Type B pancreatic cell (in vitro differentiated cells): ENCODE data around the gene ASMTL. TPM values are rescaled to one million over a fixed set of nuclear protein-coding genes. Genes with fewer than 3 reads are reported as not detected.
"Not testable (repeated sequence)": the region's sequence is repeated elsewhere in the genome, so short reads cannot be mapped to it uniquely, and the experiment has no call there.

Source experiments
- DNase-seq: peaks from one replicate; pipeline ENCODE4 v3.0.0; 2021; ENCODE audit warnings: mixed read lengths; ENCODE audit not compliant: unreplicated experiment; ENCODE audit errors: extremely low spot score
- H3K27ac Mint-ChIP-seq: 2 replicates; pipeline ENCODE4 v1.8.0; 2021; ENCODE audit warnings: mild to moderate bottlenecking, mixed read lengths
- H3K27me3 Mint-ChIP-seq: 2 replicates; pipeline ENCODE4 v1.8.0; 2021; ENCODE audit warnings: mixed read lengths
- H3K36me3 Mint-ChIP-seq: 2 replicates; pipeline ENCODE4 v1.8.0; 2021; ENCODE audit warnings: mixed read lengths
- H3K4me1 Mint-ChIP-seq: one replicate; pipeline ENCODE4 v1.8.0; 2021; ENCODE audit warnings: mixed read lengths; ENCODE audit not compliant: unreplicated experiment
- H3K4me3 Mint-ChIP-seq: 2 replicates; pipeline ENCODE4 v1.8.0; 2021; ENCODE audit warnings: mild to moderate bottlenecking, mixed read lengths
- H3K9me3 Mint-ChIP-seq: 2 replicates; pipeline ENCODE4 v1.8.0; 2021; ENCODE audit warnings: mixed read lengths
- CTCF ChIP-seq: fragments of 200-600 bp; sonication (generic); conservative IDR thresholded peaks from 2 replicates; pipeline ENCODE4 v1.5.0; 2021; ENCODE audit warnings: antibody characterized with exemption, mild to moderate bottlenecking
- total RNA-seq: library from RNA; stranded (reverse); gene quantifications from 2 replicates; pipeline ENCODE4 v1.2.1, GENCODE V29; 2021; ENCODE audit warnings: low replicate concordance

The ASMTL gene
- total RNA-seq, 1 donor from 2014 or later: 31.5 TPM

DNA sequence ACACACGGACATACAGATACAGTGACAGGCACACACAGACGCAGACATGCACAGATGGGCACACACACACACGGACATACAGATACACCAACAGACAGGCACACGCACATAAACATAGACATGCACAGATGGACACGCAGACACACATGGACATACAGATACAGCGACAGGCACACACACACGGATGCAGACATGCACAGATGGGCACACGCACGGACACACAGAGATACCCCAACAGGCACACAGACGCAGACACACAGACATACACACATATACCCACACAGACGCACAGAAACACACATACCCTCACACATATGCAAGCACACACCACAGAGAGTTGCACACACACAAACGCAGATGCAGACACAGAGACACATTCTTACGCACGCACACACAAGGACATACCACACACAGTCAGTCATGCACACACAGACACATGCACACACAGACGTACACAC is 36.4 kb downstream of the ASMTL start:
- no peaks in the 10 kb centered on the region for H3K4me1 Mint-ChIP-seq
- no peak overlapping the region for H3K27ac Mint-ChIP-seq
- DNase-seq: no peak
- no peaks in the 10 kb centered on the region for H3K27me3 Mint-ChIP-seq
- H3K4me3 Mint-ChIP-seq: no peak overlapping the region
- peaks cover 22% of the 10 kb centered on the region for H3K36me3 Mint-ChIP-seq
- no peak for TF ChIP-seq CTCF
- H3K9me3 Mint-ChIP-seq: no peaks in the 10 kb centered on the region

DNA sequence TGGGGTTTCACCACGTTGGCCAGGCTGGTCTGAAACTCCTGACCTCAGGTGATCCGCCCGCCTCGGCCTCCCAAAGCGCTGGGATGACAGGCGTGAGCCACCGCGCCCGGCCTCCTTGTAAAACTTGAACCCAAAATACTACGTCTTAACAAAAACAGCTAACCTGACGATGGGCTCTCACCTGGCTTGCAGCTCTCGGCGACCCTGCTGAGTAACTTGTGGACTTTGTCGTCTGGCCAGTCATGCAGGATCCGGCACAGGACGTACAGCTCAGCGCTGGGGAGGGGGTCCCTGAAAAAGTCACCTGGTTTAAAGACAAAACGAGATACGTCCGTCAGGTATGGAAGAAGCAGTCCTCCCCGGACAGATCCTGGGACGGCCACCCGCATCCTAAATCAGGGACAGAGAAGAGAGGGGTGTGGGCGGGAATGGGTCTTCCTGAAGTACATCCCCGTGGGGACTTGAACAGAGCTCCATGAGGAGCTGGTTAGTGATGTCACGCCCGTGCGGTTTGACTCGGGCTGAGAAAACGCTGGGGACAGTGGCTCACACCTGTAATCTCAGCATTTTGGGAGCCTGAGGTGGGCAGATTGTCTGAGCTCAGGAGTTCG is 40.1 kb downstream of the ASMTL start:
- H3K36me3 Mint-ChIP-seq: peaks cover 10% of the 10 kb centered on the region
- no peak overlapping the region for H3K4me3 Mint-ChIP-seq
- H3K27me3 Mint-ChIP-seq: no peaks in the 10 kb centered on the region
- no peak for DNase-seq
- H3K4me1 Mint-ChIP-seq: no peaks in the 10 kb centered on the region
- no peaks in the 10 kb centered on the region for H3K9me3 Mint-ChIP-seq
- H3K27ac Mint-ChIP-seq: no peak overlapping the region
- no peak for TF ChIP-seq CTCF

GRCh38 chrX:1411326-1411725 is 41.4 kb downstream of the ASMTL start:
- no peaks in the 10 kb centered on the region for H3K4me1 Mint-ChIP-seq
- no peaks in the 10 kb centered on the region for H3K9me3 Mint-ChIP-seq
- no peak overlapping the region for H3K4me3 Mint-ChIP-seq
- no peak overlapping the region for H3K27ac Mint-ChIP-seq
- peaks cover 10% of the 10 kb centered on the region for H3K36me3 Mint-ChIP-seq
- TF ChIP-seq CTCF: no peak
- no peaks in the 10 kb centered on the region for H3K27me3 Mint-ChIP-seq
- DNase-seq: no peak

DNA sequence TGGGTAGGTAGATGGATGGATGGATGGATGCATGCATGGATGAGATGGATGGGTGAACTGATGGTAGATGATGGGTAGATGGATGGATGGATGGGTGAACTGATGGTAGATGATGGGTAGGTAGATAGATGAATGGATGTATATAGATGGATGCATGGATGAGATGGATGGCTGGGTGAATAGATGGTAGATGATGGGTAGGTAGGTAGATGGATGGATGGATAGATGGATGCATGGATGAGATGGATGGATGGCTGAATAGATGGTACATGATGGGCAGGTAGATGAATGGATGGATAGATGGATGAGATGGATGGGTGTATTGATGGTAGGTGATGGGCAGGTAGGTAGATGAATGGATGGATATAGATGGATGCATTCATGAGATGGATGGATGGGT is 45.7 kb downstream of the ASMTL start:
- H3K27me3 Mint-ChIP-seq: no peaks in the 10 kb centered on the region
- H3K9me3 Mint-ChIP-seq: no peaks in the 10 kb centered on the region
- no peak overlapping the region for H3K4me3 Mint-ChIP-seq
- no peaks in the 10 kb centered on the region for H3K36me3 Mint-ChIP-seq
- H3K4me1 Mint-ChIP-seq: no peaks in the 10 kb centered on the region
- no peak overlapping the region for H3K27ac Mint-ChIP-seq
- no peak for DNase-seq
- TF ChIP-seq CTCF: no peak

DNA sequence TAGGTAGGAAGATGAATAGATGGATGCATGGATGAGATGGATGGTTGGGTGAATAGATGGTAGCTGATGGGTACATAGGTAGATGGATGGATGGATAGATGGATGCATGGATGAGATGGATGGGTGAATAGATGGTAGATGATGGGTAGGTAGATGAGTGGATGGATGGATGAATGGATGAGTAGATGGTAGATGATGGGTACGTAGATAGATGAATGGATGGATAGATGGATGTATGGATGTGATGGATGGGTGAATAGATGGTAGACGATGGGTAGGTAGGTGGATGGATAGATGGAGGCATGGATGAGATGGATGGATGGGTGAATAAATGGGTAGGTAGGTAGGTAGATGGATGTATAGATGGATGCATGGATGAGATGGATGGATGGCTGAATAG is 46.9 kb downstream of the ASMTL start:
- not testable (repeated sequence) for H3K36me3 Mint-ChIP-seq, H3K4me1 Mint-ChIP-seq, H3K27me3 Mint-ChIP-seq, H3K9me3 Mint-ChIP-seq, H3K4me3 Mint-ChIP-seq, DNase-seq, H3K27ac Mint-ChIP-seq

DNA sequence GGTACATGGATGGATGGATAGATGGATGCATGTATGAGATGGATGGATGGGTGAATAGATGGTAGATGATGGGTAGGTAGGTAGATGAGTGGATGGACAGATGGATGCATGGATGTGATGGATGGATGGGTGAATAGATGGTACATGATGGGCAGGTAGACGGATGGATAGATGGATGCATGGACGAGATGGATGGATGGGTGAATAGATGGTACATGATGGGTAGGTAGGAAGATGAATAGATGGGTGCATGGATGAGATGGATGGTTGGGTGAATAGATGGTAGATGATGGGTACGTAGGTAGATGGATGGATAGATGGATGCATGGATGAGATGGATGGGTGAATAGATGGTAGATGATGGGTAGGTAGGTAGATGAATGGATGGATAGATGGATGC is 48.8 kb downstream of the ASMTL start:
- not testable (repeated sequence) for H3K4me1 Mint-ChIP-seq, H3K36me3 Mint-ChIP-seq, H3K27ac Mint-ChIP-seq, H3K9me3 Mint-ChIP-seq, H3K27me3 Mint-ChIP-seq, DNase-seq, H3K4me3 Mint-ChIP-seq

DNA sequence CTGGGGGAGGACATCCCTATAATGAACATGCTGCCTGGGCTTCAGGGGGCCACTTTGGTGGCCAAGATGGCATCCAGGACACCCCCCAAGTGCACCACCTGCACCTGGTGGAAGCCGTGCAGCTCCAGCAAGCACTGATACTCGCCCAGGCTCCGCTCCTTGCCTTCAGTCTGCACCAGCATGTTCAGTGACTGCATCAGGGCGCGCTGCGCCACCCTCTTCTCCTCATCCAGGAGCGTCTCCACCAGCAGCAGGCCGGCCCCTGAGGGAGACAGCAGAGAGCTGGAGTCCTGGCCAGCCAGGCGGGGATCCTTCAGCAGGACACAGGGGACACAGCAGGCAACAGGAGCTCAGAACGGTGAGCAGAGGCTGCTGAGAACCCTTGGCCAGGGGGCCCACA is 49.5 kb downstream of the ASMTL start:
- no peaks in the 10 kb centered on the region for H3K27me3 Mint-ChIP-seq
- no peak overlapping the region for H3K4me3 Mint-ChIP-seq
- no peak for TF ChIP-seq CTCF
- no peak overlapping the region for H3K27ac Mint-ChIP-seq
- DNase-seq: no peak
- H3K9me3 Mint-ChIP-seq: no peaks in the 10 kb centered on the region
- no peaks in the 10 kb centered on the region for H3K4me1 Mint-ChIP-seq
- H3K36me3 Mint-ChIP-seq: no peaks in the 10 kb centered on the region
